ENCODE results near the gene KIF26B.

DNA sequence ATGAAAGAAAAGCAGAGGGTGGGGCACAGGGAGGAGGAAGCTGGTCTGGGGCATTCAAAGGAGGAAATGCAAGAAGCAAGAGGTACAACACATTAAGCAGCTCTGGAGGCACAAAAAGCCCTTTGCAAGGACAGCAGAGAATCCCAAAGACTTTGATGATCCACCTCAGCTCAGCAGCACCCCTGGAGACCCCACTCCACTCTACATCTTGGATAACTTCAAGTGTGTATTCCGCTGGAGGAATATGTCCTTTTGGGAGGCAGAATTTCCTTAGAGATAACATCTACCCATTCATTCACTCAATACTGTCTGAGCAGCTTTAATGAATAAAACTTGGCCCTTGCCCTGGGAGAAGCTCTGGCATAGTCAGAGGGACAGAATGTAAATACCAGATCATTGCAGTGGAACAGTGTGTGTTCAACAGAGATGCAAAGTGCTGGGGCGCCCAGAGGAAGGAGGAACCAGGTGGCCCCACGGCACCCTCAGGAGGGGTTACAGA, 599.7 kb downstream of the KIF26B start:
- TF ChIP-seq BHLHE40 (IDR thresholded peaks at IDR 0.05; ENCODE audit: low read depth, low read length) (no peak), KDM1A (IDR thresholded peaks at IDR 0.05; ENCODE audit: low read depth) (no peak)
- TF ChIP-seq, protein P1, sequence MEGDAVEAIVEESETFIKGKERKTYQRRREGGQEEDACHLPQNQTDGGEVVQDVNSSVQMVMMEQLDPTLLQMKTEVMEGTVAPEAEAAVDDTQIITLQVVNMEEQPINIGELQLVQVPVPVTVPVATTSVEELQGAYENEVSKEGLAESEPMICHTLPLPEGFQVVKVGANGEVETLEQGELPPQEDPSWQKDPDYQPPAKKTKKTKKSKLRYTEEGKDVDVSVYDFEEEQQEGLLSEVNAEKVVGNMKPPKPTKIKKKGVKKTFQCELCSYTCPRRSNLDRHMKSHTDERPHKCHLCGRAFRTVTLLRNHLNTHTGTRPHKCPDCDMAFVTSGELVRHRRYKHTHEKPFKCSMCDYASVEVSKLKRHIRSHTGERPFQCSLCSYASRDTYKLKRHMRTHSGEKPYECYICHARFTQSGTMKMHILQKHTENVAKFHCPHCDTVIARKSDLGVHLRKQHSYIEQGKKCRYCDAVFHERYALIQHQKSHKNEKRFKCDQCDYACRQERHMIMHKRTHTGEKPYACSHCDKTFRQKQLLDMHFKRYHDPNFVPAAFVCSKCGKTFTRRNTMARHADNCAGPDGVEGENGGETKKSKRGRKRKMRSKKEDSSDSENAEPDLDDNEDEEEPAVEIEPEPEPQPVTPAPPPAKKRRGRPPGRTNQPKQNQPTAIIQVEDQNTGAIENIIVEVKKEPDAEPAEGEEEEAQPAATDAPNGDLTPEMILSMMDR (IDR thresholded peaks at IDR 0.05), result no peak

Measured in A549 (cell line).